DND-41 (cell line): ENCODE data around the gene SLC7A7.
A peak's percentile ranks its signal among the peaks of the same experiment; 100 is the strongest.

Experiments used
- ATAC-seq: fragments of 200-7000 bp; cut with Tn5 transposase; 3 replicates; pipeline ENCODE4 v1.9.1; 2021; ENCODE audit warnings: low read depth; ENCODE audit not compliant: insufficient read depth
- DNase-seq: peaks from one replicate; pipeline ENCODE4 v3.0.0-alpha.2; 2020
- H2AFZ ChIP-seq: 2 replicates; pipeline ENCODE4 v1.6.0; 2012; ENCODE audit warnings: low read depth, low read length
- H3K27ac ChIP-seq: 2 replicates; pipeline ENCODE4 v1.5.1; 2012; ENCODE audit warnings: low read length, inconsistent platforms
- H3K27me3 ChIP-seq: fragments of 200-600 bp; sonication (generic); 2 replicates; pipeline ENCODE4 v1.6.0; 2012; ENCODE audit warnings: low read length, mild to moderate bottlenecking, inconsistent platforms; ENCODE audit not compliant: insufficient read depth, poor library complexity
- H3K36me3 ChIP-seq: 2 replicates; pipeline ENCODE4 v1.5.1; 2012; ENCODE audit warnings: low read length, inconsistent platforms; ENCODE audit not compliant: insufficient read depth
- H3K4me1 ChIP-seq: 2 replicates; pipeline ENCODE4 v1.5.1; 2012; ENCODE audit warnings: mild to moderate bottlenecking, low read length; ENCODE audit not compliant: insufficient read depth
- H3K4me2 ChIP-seq: 2 replicates; pipeline ENCODE4 v1.6.0; 2012; ENCODE audit warnings: mild to moderate bottlenecking, moderate library complexity, low read length, inconsistent platforms; ENCODE audit not compliant: insufficient read depth
- H3K4me3 ChIP-seq, 2 experiments: fragments of 200-600 bp in 1 of 2; shearing (Covaris generic) in 1 of 2; 2 replicates each; pipeline ENCODE4 v1.5.1; 2012 to 2016; ENCODE audit warnings: inconsistent platforms in 2 of 2, low read length in 2 of 2, mild to moderate bottlenecking in 2 of 2, low read depth in 1 of 2, moderate library complexity in 1 of 2
- H3K79me2 ChIP-seq: 2 replicates; pipeline ENCODE4 v1.6.0; 2012; ENCODE audit warnings: low read length, inconsistent platforms; ENCODE audit not compliant: insufficient read depth
- H3K9ac ChIP-seq: 2 replicates; pipeline ENCODE4 v1.6.0; 2012; ENCODE audit warnings: low read depth, mild to moderate bottlenecking, inconsistent platforms, low read length, moderate library complexity
- H3K9me3 ChIP-seq: 2 replicates; pipeline ENCODE4 v1.5.1; 2012; ENCODE audit warnings: low read length, moderate library complexity, mild to moderate bottlenecking, inconsistent platforms; ENCODE audit not compliant: insufficient read depth, severe bottlenecking
- H4K20me1 ChIP-seq: 2 replicates; pipeline ENCODE4 v1.6.0; 2012; ENCODE audit warnings: low read length; ENCODE audit not compliant: insufficient read depth
- CTCF ChIP-seq: IDR thresholded peaks from 2 replicates; pipeline ENCODE4 v1.5.1; 2012; ENCODE audit warnings: borderline replicate concordance, low read length, moderate library complexity, mild to moderate bottlenecking; ENCODE audit not compliant: poor library complexity, severe bottlenecking; ENCODE audit errors: extremely low read depth
- EZH2 ChIP-seq: IDR thresholded peaks from 3 replicates; pipeline ENCODE4 v1.6.1; 2012; ENCODE audit warnings: borderline replicate concordance, low read depth, mild to moderate bottlenecking, moderate library complexity, low read length, inconsistent platforms; ENCODE audit not compliant: severe bottlenecking

SLC7A7 gene

DNA sequence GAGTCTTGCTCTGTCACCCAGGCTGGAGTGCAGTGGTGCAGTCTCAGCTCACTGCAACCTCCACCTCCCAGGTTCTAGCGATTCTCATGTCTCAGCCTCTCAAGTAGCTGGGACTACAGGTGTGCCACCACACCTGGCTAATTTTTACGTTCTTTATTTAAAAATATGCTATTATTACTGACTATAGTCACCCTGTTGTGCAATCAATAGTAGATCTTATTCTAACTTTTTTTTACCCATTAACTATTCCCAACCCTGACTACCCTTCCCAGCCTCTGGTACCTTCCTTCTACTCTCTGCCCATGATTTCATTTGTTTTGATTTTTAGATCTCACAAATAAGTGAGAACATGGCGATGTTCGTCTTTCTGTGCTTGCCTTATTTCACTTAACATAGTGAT, 46.3 kb downstream of the SLC7A7 start:
- peaks cover 63% of the 10 kb centered on the region for H3K36me3 ChIP-seq

GRCh38 chr14:22767323-22767589, 48.0 kb downstream of the SLC7A7 start:
- Histone ChIP-seq H2AFZ (peak overlapping the region; percentile 80), H3K27ac (peak overlapping the region; percentile 93), H3K9me3 (no peaks in the 10 kb centered on the region), H3K4me1 (peaks cover 26% of the 10 kb centered on the region), H3K9ac (peak overlapping the region; percentile 67), H3K79me2 (peaks cover 27% of the 10 kb centered on the region), H3K36me3 (peaks cover 47% of the 10 kb centered on the region), H3K4me3 (peak overlapping the region; percentile 35 to 71), H4K20me1 (peaks cover 3% of the 10 kb centered on the region; the same call in 1 of the 2 replicates), H3K4me2 (peak overlapping the region; percentile 98), H3K27me3 (no peaks in the 10 kb centered on the region)
- no peak for DNase-seq
- no peak for ATAC-seq
- TF ChIP-seq CTCF (no peak), EZH2 (no peak)

More for the DNA sequence above, 46.3 kb downstream of the SLC7A7 start:
- Histone ChIP-seq H2AFZ (no peak overlapping the region), H4K20me1 (peaks cover 3% of the 10 kb centered on the region; the same call in 1 of the 2 replicates), H3K27ac (no peak overlapping the region), H3K9ac (no peak overlapping the region), H3K4me2 (no peak overlapping the region), H3K9me3 (no peaks in the 10 kb centered on the region), H3K27me3 (no peaks in the 10 kb centered on the region), H3K4me1 (peaks cover 26% of the 10 kb centered on the region), H3K4me3 (no peak overlapping the region), H3K79me2 (peaks cover 27% of the 10 kb centered on the region)
- TF ChIP-seq CTCF, result no peak
- no peak for TF ChIP-seq EZH2
- ATAC-seq (no peak), DNase-seq (no peak)

GRCh38 chr14:22766457-22767322, 48.5 kb downstream of the SLC7A7 start, which contains the start of gene OXA1L:
OXA1L (plus strand) TSS chr14:22766688; CDS start chr14:22766702, 14 bp downstream.
- Histone ChIP-seq H2AFZ (peak within 1 kb of the TSS; percentile 80), H3K27me3 (no peaks in the 10 kb centered on the region), H3K79me2 (peaks cover 27% of the 10 kb centered on the region), H4K20me1 (peaks cover 3% of the 10 kb centered on the region; the same call in 1 of the 2 replicates), H3K9ac (peak within 1 kb of the TSS; percentile 67), H3K36me3 (peaks cover 43% of the 10 kb centered on the region), H3K4me3 (peak within 1 kb of the TSS; percentile 35 to 71), H3K4me1 (peaks cover 26% of the 10 kb centered on the region), H3K27ac (peak within 1 kb of the TSS; percentile 93), H3K9me3 (no peaks in the 10 kb centered on the region), H3K4me2 (peak within 1 kb of the TSS; percentile 98)
- TF ChIP-seq EZH2 (no peak), CTCF (no peak)
- peak; percentile 97 for DNase-seq
- peak; percentile 90 for ATAC-seq
